ENCODE results near the gene CAMKK1. TPM values are rescaled to one million over a fixed set of nuclear protein-coding genes. Genes with fewer than 3 reads are reported as not detected.

The CAMKK1 gene
- total and polyA plus RNA-seq, 2 donors from 2014 or later: 2.6 to 6.0 TPM

- Histone ChIP-seq H3K4me3 (ENCODE audit: low read length in 3 of 3) (no peak overlapping the region), H3K9ac (ENCODE audit: low read length in 3 of 3) (no peak overlapping the region), H3K9me3 (ENCODE audit: control insufficient read depth in 2 of 3, insufficient read depth in 1 of 3, low read length in 3 of 3) (no peaks in the 10 kb centered on the region), H3K27me3 (ENCODE audit: control insufficient read depth, insufficient read depth, low read length) (no peaks in the 10 kb centered on the region), H3K36me3 (ENCODE audit: control insufficient read depth in 2 of 3, insufficient read depth in 3 of 3, low read length in 3 of 3) (no peaks in the 10 kb centered on the region), H3K4me1 (ENCODE audit: control insufficient read depth in 2 of 3, insufficient read depth in 2 of 3, low read depth in 1 of 3, low read length in 3 of 3) (peaks cover 0 to 10% (median 0%) of the 10 kb centered on the region in 3 donors), H3K27ac (ENCODE audit: low read depth in 2 of 2, low read length in 2 of 2) (peak overlapping the region in 1 of 2 donors; percentile 43)
- no peak for FAIRE-seq
- no peak for TF ChIP-seq CTCF (IDR thresholded peaks at IDR 0.05; ENCODE audit: borderline replicate concordance, extremely low read depth, insufficient read depth)
- DNase-seq: peak in 2 of 5 donors; percentile 42 to 71
- intact Hi-C loops (cut with DNase I): no loop called here
Measured at GRCh38 chr17:3914312-3914670, 21.4 kb upstream of the CAMKK1 start.

DNA sequence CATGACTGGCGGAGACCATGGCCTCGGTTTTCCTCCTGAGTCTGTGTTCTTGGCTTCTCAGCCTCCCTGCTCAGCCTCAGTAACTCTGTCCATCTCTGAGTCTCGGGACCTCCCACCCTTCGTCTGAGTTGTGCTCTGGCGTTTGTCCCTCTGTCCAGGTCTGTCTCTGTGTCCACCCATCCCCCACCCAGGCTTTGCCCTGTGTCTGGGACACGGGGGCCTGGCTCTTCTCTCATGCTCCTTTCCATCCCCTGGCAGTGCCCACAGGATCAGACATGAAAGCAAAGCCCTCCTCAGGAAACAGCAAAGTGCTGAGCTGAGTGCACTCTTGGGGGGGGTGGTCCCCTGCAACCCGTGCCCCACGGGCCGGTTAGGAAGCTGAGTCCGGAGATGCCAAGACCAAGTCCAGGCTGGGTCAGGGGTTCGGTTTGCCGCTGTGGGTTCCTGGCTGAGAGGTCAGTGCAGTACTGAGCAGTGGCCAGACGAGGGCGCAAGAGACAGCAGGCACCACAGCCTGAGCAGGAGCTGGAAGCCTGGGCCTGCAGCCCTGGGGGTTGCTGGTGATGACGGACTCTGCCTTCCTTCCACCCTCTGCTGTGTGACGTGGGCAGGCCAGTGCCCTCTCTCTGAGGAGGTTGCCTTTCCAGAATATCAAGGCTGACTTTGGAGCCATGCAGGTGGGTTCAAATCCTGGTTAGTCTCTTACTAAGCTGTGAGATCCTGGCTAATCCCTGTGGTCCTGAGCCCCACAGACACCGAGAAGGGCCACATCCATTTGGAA, 20.9 kb upstream of the CAMKK1 start:
- H3K9me3 ChIP-seq (ENCODE audit: control insufficient read depth in 2 of 3, insufficient read depth in 1 of 3, low read length in 3 of 3): no peaks in the 10 kb centered on the region
- peak overlapping the region in 1 of 2 donors; percentile 43 for H3K27ac ChIP-seq (ENCODE audit: low read depth in 2 of 2, low read length in 2 of 2)
- intact Hi-C loops (cut with DNase I): no loop called here
- no peak for FAIRE-seq
- peaks cover 0 to 10% (median 0%) of the 10 kb centered on the region in 3 donors for H3K4me1 ChIP-seq (ENCODE audit: control insufficient read depth in 2 of 3, insufficient read depth in 2 of 3, low read depth in 1 of 3, low read length in 3 of 3)
- H3K9ac ChIP-seq (ENCODE audit: low read length in 3 of 3): no peak overlapping the region
- no peak overlapping the region for H3K4me3 ChIP-seq (ENCODE audit: low read length in 3 of 3)
- no peaks in the 10 kb centered on the region for H3K27me3 ChIP-seq (ENCODE audit: control insufficient read depth, insufficient read depth, low read length)
- peak; percentile 95 for TF ChIP-seq CTCF (IDR thresholded peaks at IDR 0.05; ENCODE audit: borderline replicate concordance, extremely low read depth, insufficient read depth)
- peak; percentile 67 to 93 (median 81) for DNase-seq
- H3K36me3 ChIP-seq (ENCODE audit: control insufficient read depth in 2 of 3, insufficient read depth in 3 of 3, low read length in 3 of 3): no peaks in the 10 kb centered on the region

GRCh38 chr17:3912827-3913226, 20.0 kb upstream of the CAMKK1 start:
- intact Hi-C loops (cut with DNase I): no loop called here
- FAIRE-seq: no peak

More at GRCh38 chr17:3912827-3913226, 20.0 kb upstream of the CAMKK1 start:
- peak in 1 of 5 donors; percentile 24 for DNase-seq
- no peaks in the 10 kb centered on the region for H3K36me3 ChIP-seq (ENCODE audit: control insufficient read depth in 2 of 3, insufficient read depth in 3 of 3, low read length in 3 of 3)
- H3K27me3 ChIP-seq (ENCODE audit: control insufficient read depth, insufficient read depth, low read length): no peaks in the 10 kb centered on the region
- H3K9me3 ChIP-seq (ENCODE audit: control insufficient read depth in 2 of 3, insufficient read depth in 1 of 3, low read length in 3 of 3): no peaks in the 10 kb centered on the region
- no peak for TF ChIP-seq CTCF (IDR thresholded peaks at IDR 0.05; ENCODE audit: borderline replicate concordance, extremely low read depth, insufficient read depth)
- no peak overlapping the region for H3K4me3 ChIP-seq (ENCODE audit: low read length in 3 of 3)
- H3K9ac ChIP-seq (ENCODE audit: low read length in 3 of 3): no peak overlapping the region
- H3K4me1 ChIP-seq (ENCODE audit: control insufficient read depth in 2 of 3, insufficient read depth in 2 of 3, low read depth in 1 of 3, low read length in 3 of 3): peaks cover 0 to 10% (median 0%) of the 10 kb centered on the region in 3 donors
- no peak overlapping the region for H3K27ac ChIP-seq (ENCODE audit: low read depth in 2 of 2, low read length in 2 of 2)
